Ishikawa (cell line): Measurements from ENCODE around the gene FAM25A.
A peak's percentile ranks its signal among the peaks of the same experiment; 100 is the strongest.
"Not testable (repeated sequence)": the region's sequence is repeated elsewhere in the genome, so short reads cannot be mapped to it uniquely, and the experiment has no call there.

Experiments used
- CEBPB ChIP-seq: IDR thresholded peaks from 2 replicates; pipeline ENCODE4 v1.6.1; 2012
- CREB1 ChIP-seq: IDR thresholded peaks from 2 replicates; pipeline ENCODE4 v1.6.1; 2012; ENCODE audit warnings: low read depth
- EGR1 ChIP-seq: IDR thresholded peaks from 2 replicates; pipeline ENCODE4 v1.6.1; 2012
- EP300 ChIP-seq: IDR thresholded peaks from 2 replicates; pipeline ENCODE4 v1.6.1; 2012; ENCODE audit warnings: borderline replicate concordance
- FOXM1 ChIP-seq: IDR thresholded peaks from 2 replicates; pipeline ENCODE4 v1.6.1; 2012; ENCODE audit warnings: low read depth, borderline replicate concordance
- MAX ChIP-seq: IDR thresholded peaks from 2 replicates; pipeline ENCODE4 v1.6.1; 2012
- NFIC ChIP-seq: IDR thresholded peaks from 2 replicates; pipeline ENCODE4 v1.6.1; 2012
- RAD21 ChIP-seq: IDR thresholded peaks from 2 replicates; pipeline ENCODE4 v1.6.1; 2012; ENCODE audit warnings: low read depth
- REST ChIP-seq: IDR thresholded peaks from 2 replicates; pipeline ENCODE4 v1.6.1; 2012; ENCODE audit warnings: low read depth, mild to moderate bottlenecking
- TAF1 ChIP-seq: IDR thresholded peaks from 2 replicates; pipeline ENCODE4 v1.6.1; 2012; ENCODE audit warnings: low read depth, mild to moderate bottlenecking
- TCF12 ChIP-seq: IDR thresholded peaks from 2 replicates; pipeline ENCODE4 v1.6.1; 2012; ENCODE audit warnings: low read depth
- TEAD4 ChIP-seq: IDR thresholded peaks from 2 replicates; pipeline ENCODE4 v1.6.1; 2012
- USF1 ChIP-seq: IDR thresholded peaks from 2 replicates; pipeline ENCODE4 v1.6.1; 2012
- YY1 ChIP-seq: IDR thresholded peaks from 2 replicates; pipeline ENCODE4 v1.6.1; 2012; ENCODE audit warnings: low read depth
- ZBTB7A ChIP-seq: IDR thresholded peaks from 2 replicates; pipeline ENCODE4 v1.6.1; 2012; ENCODE audit warnings: low read depth

The FAM25A gene

GRCh38 chr10:87020056-87020455, at the start of gene FAM25A:
Gene FAM25A (plus strand): TSS chr10:87020294. CDS start chr10:87020325, 31 bp downstream.
- TF ChIP-seq ZBTB7A, MAX, TEAD4: not testable (repeated sequence)

GRCh38 chr10:86970982-86971231, 49.2 kb upstream of the FAM25A start:
- no peak for TF ChIP-seq REST
- peak; percentile 82 for TF ChIP-seq TAF1
- TF ChIP-seq TCF12: no peak
- TF ChIP-seq RAD21: no peak
- TF ChIP-seq USF1: no peak

GRCh38 chr10:86971232-86971991, 48.7 kb upstream of the FAM25A start:
- TF ChIP-seq ZBTB7A (peak; percentile 97), RAD21 (no peak), USF1 (peak; percentile 74), YY1 (peak; percentile 11; the same call in 1 of the 2 replicates), NFIC (no peak), REST (no peak), CREB1 (no peak), TAF1 (peak; percentile 61; the same call in 1 of the 2 replicates), FOXM1 (peak; percentile 63), MAX (peak; percentile 99), EGR1 (0 out of 2 replicates have a peak, but pooled peaks have one; percentile 9), TEAD4 (peak; percentile 52; the same call in 1 of the 2 replicates), CEBPB (no peak), TCF12 (peak; percentile 75), EP300 (peak; percentile 60; the same call in 1 of the 2 replicates)

GRCh38 chr10:86972613-86973380, 47.3 kb upstream of the FAM25A start:
- TF ChIP-seq FOXM1: no peak
- TF ChIP-seq CEBPB: no peak
- no peak for TF ChIP-seq YY1
- TF ChIP-seq CREB1: no peak
- no peak for TF ChIP-seq TCF12
- no peak for TF ChIP-seq USF1
- no peak for TF ChIP-seq RAD21
- no peak for TF ChIP-seq TEAD4
- no peak for TF ChIP-seq MAX
- TF ChIP-seq REST: no peak
- no peak for TF ChIP-seq TAF1
- no peak for TF ChIP-seq NFIC
- TF ChIP-seq EP300: no peak
- no peak for TF ChIP-seq EGR1
- TF ChIP-seq ZBTB7A: no peak
